ENCODE data around the gene C16orf92. TPM values are rescaled to one million over a fixed set of nuclear protein-coding genes. Genes with fewer than 3 reads are reported as not detected.
A peak's percentile ranks its signal among the peaks of the same experiment; 100 is the strongest.

Gene C16orf92
- total and polyA plus RNA-seq, 2 of the 13 experiments (the other 11 are each of a cell fraction or from before 2014, with no cell fraction given) = not detected

GRCh38 chr16:30063893-30064728, 41.1 kb downstream of the C16orf92 start (continued):
- peak; percentile 44; the same call in 1 of the 2 replicates for TF ChIP-seq ZNF574 (CRISPR knock-in tag; IDR thresholded peaks at IDR 0.05)
- no peak for TF ChIP-seq TEF (CRISPR knock-in tag; IDR thresholded peaks at IDR 0.05)
- no peak; the same call in 1 of the 2 replicates for TF ChIP-seq ZNF792 (CRISPR knock-in tag; IDR thresholded peaks at IDR 0.05)
- TF ChIP-seq ZSCAN12 (CRISPR knock-in tag; IDR thresholded peaks at IDR 0.05) = no peak
- no peak for TF ChIP-seq CREB3 (CRISPR knock-in tag; IDR thresholded peaks at IDR 0.05)
- TF ChIP-seq ZBTB25 (CRISPR knock-in tag; IDR thresholded peaks at IDR 0.05) = no peak
- no peak for TF ChIP-seq ZNF44 (CRISPR knock-in tag; IDR thresholded peaks at IDR 0.05)
- no peak for TF ChIP-seq ZIK1 (CRISPR knock-in tag; IDR thresholded peaks at IDR 0.05; ENCODE audit: borderline replicate concordance, low read depth)
- TF ChIP-seq YEATS4 (CRISPR knock-in tag; IDR thresholded peaks at IDR 0.05; ENCODE audit: borderline replicate concordance) = no peak; the same call in none of the 2 replicates
- TF ChIP-seq TCF12 (IDR thresholded peaks at IDR 0.05) = no peak
- peak; percentile 75; the same call in 1 of the 2 replicates for TF ChIP-seq TCF12 (CRISPR knock-in tag; IDR thresholded peaks at IDR 0.05)
- no peak for TF ChIP-seq ZNF841 (CRISPR knock-in tag; IDR thresholded peaks at IDR 0.05; ENCODE audit: borderline replicate concordance)
- 0 out of 2 replicates have a peak, but pooled peaks have one; percentile 21 for TF ChIP-seq THRA (CRISPR knock-in tag; IDR thresholded peaks at IDR 0.05; ENCODE audit: borderline replicate concordance)
- TF ChIP-seq SNAI1 (CRISPR knock-in tag; IDR thresholded peaks at IDR 0.05; ENCODE audit: borderline replicate concordance) = 0 out of 2 replicates have a peak, but pooled peaks have one; percentile 29
- no peak for TF ChIP-seq GLMP (CRISPR knock-in tag; IDR thresholded peaks at IDR 0.05; ENCODE audit: borderline replicate concordance)
- TF ChIP-seq SIN3A (IDR thresholded peaks at IDR 0.05; ENCODE audit: borderline replicate concordance, low read depth, low read length) = peak; percentile 76
- TF ChIP-seq ZBTB46 (CRISPR knock-in tag; IDR thresholded peaks at IDR 0.05; ENCODE audit: borderline replicate concordance) = no peak; the same call in 1 of the 2 replicates
- TF ChIP-seq YEATS2 (CRISPR knock-in tag; IDR thresholded peaks at IDR 0.05; ENCODE audit: borderline replicate concordance) = peak; percentile 75
